Lower leg skin (tissue), 3 donors: ENCODE measurements around the gene NYAP2.

Experiments
- CTCF ChIP-seq, 3 donors: fragments of 450-650 bp; IDR thresholded peaks; one replicate each; pipeline ENCODE4 v1.5.1; 2016; ENCODE audit warnings: antibody characterized with exemption in 3 of 3, mild to moderate bottlenecking in 3 of 3, moderate library complexity in 2 of 3
- POLR2A ChIP-seq, 2 donors: fragments of 450-650 bp; IDR thresholded peaks; one replicate each; pipeline ENCODE4 v1.6.1; 2016 to 2017; ENCODE audit warnings: antibody characterized with exemption in 2 of 2, mild to moderate bottlenecking in 1 of 2, moderate library complexity in 1 of 2

- no peak for TF ChIP-seq CTCF (IDR thresholded peaks at IDR 0.05)
- TF ChIP-seq POLR2A (IDR thresholded peaks at IDR 0.05): no peak
Measured at GRCh38 chr2:225452677-225453076, 53.2 kb downstream of the NYAP2 start.
